ENCODE data around the gene PHC1.
"Not testable (repeated sequence)": the region's sequence is repeated elsewhere in the genome, so short reads cannot be mapped to it uniquely, and the experiment has no call there.

The PHC1 gene

DNA sequence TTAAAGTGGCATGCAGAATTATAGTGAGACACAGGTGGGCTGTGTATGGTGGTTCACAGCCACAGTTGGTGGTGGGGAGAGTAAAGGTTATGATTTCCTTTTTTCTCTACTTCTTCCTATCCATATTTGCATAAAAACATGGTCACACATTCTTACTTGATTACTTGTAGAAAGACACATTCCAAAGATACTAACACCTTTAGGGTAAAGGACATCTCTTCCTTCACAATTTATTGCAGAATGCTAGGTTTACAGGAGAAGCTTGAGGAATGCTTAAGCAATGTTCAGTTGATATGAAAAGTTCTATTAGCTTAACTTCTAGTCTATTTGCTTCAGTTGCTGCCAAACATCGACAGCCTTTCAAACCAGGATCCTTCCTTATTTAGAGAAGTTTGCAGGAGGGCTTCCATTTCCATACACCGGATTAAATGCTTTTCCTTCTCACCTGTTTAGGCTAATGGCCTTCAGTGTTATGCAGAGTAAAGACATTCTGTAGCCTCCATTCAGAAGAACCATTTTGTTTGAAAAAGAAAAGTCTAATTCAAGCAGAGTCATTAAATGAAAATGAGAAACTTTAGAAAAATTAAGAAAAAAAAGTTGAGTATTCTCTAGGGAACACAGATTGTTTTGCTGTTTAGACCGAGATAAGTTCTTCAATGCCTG is 2.6 kb upstream of the PHC1 start:
- no peak for DNase-seq

DNA sequence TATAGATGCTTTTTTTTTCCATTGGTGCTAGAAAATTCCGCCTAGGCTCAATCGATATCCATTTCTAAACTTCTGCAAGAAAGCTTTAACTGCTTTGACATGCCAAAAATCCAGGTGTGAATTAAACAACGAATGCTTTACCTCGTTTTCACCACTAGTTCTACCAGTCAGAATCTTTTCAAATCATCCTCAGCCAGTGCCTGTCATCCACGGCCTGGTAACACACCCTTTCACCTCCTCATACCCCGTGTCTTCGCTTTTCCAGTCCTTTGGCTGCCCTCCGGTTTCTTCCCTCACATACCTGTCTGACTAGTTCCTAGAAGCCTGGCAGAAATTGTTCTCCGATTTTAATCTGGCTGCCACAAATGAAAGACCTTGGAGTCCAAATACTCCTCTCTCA is 1.4 kb upstream of the PHC1 start:
- DNase-seq: peak; percentile 46

DNA sequence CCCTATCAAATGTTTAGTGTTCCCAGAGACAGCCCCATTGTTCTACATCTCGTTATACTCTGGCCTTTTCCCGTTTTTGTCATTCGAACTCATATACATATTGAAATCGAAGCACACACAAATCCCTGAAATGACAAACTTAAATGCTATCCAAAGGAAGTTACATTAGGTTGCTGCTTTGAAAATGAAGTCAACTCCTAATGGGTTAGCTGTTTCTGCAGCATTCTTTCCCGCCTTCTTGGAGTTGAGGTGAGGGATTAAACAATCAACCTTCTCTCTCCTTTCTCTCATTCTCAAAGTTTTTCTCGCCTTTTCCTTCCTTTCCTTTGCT is 642 bp upstream of the PHC1 start:
- no peak for DNase-seq

DNA sequence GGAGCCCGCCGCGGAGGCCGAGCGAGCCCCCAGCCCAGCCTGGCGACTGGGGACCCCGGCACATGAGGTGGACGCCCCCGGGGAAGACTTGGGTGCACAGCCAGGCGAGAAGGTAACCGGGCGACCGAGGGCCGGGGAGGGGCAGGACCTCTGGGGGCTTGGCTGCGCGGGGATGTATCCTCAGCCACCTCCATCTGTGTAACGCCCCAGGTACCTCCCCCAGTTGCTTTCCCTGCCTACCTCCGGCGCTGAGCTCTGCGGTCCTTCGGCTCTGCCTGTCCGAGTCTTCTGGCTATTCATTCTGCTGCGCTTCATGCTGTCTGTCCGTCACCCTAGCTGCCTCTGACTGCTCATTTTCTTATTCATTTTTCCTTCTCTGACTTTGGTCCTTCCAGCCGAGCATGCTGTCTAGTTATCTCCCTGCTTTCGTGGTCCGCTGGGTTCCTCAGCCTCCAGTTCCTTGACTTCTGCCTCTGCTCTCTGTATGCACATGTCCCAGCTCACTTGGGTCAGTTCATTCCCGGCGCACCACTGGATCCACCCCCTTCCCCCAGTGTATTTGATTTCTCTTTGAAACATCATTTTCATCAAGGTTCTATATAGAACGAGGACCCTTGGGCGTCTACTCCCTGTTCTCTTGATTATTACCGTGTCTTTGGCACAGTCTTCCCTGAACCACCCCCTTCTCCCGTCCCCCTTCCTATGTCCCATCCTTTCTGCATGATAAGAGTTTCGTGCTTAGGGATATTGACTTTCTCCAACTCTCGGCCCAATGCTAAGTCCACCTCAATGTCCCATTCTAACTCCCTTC is 612 bp downstream of the PHC1 start:
- peak; percentile 67 for DNase-seq

DNA sequence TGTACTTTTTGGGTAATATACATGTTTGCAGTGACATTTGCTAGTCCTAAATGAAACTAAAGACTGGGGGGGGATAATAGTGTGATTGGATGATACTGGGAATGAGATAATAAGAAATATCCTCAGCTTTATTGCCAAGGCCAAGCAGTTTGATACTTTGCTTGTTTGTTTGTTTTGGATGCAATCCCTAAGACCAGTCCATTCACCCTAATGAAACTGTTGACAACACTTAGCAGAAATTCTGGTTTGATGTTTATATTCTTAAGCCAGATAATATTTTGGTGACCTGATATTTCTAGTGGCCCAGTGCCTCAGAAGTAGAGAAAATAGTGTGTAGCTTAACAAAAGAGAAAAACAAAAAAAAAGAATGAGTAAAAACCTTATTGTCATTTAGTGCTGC is 1.8 kb downstream of the PHC1 start:
- no peak for DNase-seq

DNA sequence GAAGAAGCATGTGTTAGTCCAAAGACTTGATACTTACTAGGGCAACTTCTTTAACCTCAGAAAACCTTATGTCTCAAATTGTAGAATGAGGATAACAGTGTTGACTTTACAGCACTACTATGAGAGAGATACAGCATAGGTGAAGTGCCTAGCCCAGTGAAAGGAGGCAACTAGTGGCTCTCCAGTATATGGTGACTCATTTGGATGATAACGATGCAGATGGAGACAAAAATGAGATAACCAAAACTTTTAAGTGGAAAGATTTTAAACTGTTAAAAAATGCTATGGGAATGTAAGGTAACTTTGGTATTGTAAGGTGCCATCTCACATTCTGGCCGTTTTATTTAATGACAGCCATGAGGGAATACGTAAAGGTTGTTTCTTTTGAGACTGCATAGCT is 2.7 kb downstream of the PHC1 start:
- DNase-seq: no peak

DNA sequence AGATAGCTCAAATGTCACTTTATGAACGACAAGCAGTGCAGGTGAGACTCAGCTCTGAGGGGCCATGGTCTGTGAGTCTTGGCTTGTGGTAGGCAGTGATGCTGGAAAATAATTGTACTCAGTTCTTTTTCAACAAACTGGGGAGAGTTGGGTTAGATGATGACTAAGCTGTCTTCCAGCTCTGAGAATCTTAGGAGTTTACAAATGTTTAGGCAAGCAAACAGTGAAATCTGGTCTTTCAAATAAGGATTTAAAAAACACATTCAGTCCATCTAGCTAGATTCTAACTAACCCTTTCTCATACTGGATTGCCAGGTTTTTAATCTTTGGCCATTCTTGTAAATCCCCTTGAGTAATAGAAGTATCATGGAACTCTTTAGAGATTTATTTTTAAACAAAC is 3.4 kb downstream of the PHC1 start:
- DNase-seq: no peak

DNA sequence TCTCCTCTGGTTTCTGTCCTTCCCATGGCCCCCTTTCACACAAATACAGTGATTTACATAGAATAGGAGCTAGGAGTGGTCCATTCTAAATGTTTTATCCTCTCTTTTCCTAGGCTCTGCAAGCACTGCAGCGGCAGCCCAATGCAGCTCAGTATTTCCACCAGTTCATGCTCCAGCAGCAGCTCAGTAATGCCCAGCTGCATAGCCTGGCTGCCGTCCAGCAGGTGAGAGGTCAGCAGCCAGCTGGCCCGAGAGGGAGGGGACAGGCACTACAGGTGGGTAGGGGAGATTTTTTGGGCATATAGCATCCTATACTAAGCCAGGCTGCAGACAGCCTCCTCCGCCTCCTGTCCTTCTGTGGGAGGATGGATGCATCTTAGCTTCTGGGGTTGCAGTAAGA is 5.3 kb downstream of the PHC1 start:
- not testable (repeated sequence) for DNase-seq

DNA sequence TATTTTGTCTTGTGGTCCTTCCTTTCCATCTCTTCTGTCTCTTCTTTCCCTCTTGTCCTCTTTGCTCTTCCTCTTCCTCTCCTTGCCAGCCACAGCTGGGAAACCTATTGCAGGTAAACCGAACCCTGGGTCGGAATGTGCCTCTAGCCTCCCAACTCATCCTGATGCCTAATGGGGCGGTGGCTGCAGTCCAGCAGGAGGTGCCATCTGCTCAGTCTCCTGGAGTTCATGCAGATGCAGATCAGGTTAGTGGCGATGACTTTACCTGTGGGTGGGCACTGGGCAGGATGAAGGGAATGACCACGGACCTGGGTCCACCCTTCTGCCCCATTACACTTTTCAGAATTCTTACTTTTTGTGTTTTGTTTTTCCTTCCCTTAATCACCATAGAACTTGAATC is 8.2 kb downstream of the PHC1 start:
- no peak for DNase-seq

DNA sequence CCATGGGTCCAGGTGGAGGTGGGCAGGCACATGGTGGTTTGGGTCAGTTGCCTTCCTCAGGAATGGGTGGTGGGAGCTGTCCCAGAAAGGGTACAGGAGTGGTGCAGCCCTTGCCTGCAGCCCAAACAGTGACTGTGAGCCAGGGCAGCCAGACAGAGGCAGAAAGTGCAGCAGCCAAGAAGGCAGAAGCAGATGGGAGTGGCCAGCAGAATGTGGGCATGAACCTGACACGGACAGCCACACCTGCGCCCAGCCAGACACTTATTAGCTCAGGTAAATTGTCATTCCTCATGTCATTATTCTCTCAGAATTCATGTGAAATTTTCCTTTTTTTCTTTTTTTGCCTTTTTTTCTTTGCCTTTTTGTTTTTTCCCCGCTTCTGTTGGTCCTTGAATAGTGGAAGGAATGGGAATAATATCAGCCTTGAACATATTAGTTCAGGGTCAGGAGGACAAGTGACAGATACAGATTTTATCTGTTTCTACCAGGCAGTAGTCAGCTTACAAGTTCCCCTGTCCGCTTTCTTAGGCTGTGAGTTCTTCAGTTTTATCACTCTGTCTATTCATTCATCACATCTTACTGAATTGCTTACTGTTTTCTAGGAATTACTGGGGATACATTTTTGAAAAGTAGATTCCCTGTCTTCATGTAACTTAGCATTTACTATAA is 16.5 kb downstream of the PHC1 start:
- DNase-seq: not testable (repeated sequence)

DNA sequence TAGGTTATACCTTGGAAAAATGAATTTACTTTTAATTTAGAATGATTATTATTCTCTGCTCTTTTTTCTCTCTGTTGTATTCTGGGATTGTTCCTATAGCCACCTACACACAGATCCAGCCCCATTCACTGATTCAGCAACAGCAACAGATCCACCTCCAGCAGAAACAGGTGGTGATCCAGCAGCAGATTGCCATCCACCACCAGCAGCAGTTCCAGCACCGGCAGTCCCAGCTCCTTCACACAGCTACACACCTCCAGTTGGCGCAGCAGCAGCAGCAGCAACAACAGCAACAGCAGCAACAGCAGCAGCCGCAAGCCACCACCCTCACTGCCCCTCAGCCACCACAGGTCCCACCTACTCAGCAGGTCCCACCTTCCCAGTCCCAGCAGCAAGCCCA is 18.2 kb downstream of the PHC1 start:
- DNase-seq: not testable (repeated sequence)

DNA sequence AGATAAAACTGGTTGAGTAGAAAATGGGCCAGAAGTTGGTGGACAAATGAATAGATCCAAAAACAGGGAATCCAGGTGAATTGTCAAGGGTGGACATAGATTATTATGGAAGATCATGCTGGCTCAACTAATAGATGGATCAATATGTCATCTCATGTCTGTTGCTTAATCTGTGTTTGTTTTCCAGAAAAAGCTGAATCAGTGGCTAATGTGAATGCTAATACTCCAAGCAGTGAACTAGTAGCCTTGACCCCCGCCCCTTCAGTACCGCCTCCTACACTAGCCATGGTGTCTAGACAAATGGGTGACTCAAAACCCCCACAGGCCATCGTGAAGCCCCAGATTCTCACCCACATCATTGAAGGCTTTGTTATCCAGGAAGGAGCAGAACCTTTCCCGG is 19.8 kb downstream of the PHC1 start:
- DNase-seq: not testable (repeated sequence)

DNA sequence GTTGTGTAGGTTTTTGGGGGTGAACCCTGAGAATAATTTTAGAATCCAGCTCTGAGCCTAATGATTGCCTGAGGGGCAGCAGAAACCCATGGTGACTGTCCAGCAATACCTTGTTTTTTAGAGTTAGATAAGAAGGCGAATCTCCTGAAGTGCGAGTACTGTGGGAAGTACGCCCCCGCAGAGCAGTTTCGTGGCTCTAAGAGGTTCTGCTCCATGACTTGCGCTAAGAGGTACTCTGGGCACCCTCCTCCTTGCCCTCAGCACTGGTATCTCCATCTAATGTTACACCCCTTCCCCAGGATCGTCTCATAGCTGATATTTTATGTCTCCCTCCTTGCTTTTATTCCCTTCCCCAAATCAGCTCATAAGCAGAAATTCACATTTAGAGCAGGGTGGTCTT is 22.4 kb downstream of the PHC1 start:
- DNase-seq: no peak

DNA sequence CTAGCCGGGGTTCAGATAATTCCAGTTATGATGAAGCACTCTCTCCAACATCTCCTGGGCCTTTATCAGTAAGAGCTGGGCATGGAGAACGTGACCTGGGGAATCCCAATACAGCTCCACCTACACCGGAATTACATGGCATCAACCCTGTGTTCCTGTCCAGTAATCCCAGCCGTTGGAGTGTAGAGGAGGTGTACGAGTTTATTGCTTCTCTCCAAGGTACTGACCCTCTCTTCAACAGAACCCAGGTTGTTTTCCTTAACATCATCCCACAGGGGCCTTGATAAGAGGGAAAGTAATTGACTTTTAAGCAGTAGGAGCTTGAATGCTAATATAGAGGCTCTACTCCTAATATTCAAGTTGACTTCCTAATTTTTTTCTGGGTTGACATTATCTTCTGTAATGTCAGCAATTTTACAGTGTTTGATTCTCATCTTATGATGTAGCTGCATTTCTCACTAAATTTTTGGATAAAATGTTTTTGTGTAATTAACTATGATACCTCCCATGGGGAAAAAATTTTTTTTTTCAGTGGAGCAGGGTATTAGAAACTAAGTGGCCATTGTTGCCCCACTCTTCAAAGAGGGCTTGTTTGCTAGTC is 23.6 kb downstream of the PHC1 start:
- DNase-seq: not testable (repeated sequence)

DNA sequence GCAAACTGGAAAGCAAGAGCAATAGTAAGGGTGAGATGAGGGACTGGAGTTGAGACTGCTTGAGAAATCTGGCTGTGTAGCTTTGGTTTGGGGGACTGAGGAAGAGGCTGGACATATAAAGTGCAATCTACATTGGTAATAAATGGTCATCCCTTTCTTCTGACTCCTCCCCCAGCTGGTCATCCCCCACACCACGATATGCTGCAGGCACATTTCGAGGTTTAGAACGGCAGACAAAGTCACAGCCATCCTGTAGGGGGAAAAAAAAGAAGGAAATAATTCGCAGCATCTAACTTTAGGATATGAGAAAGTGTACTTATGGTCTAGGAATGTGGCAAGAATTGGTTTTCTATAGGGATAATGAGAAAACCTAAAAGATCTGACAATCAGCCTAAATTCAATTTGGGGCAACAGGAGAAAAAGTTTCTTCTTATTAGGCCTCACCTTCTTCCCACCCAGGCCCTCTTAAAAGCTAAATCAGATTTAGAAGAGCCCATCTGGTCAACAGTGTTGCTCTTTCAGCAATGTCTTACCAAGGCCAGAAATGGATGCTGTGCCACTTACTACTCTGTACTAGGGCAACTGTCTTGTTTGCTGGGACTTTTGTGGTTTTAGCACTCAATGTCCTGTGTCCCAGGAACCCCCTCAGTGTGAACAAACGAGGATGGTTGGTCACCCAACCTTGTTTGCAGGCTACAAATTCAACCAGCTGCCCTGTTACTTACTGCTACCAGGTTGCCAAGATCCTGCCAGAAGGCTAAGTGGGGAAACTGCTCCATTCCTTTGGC is 27.6 kb downstream of the PHC1 start:
- DNase-seq: no peak

DNA sequence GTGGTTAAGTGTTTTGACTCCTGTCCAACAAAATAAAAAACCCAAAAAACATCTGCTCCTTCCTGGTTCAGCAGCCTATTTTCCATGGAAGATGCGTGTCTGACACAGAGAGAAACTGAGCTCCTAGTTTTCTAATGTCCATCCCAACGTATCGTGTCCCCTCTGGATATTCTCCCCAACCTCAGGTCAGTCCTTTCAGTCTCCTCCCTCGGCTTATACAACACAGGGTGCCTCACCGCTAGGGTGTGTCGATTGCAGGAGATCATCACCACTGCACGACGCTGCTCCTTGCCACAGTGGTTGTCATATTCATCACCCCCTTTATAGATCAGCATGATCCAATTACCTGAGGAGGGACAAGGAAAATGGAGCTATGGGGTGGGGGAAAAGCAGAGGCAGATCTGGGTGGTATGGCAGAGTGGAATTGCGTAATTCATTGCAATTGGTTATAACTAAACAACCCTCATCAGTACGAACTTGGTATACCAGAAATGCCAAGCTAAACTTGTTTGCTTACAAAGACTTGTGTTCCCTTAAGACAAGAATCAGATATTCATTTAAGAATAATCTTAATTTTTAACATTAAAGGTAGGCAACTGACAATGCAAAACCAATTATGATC is 29.4 kb downstream of the PHC1 start:
- no peak for DNase-seq

DNA sequence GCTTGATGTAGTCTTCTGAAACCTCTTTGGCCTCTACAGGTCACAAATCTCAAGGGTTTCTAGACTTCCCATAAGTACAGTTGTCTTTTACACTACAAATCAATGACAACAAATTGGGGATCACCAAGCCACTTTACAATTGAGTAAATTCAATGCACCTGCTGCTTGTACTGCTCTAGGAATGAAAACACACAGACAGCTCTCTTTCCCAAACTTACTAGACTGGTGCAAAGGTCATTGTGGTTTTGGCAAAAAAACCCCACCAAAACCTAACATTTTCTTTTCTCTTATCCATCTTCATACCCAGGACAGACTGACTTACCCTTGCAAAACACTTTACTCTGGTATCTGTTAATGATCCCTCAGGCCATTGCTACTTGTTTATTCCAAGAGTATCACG is 32.4 kb downstream of the PHC1 start:
- DNase-seq: no peak

DNA sequence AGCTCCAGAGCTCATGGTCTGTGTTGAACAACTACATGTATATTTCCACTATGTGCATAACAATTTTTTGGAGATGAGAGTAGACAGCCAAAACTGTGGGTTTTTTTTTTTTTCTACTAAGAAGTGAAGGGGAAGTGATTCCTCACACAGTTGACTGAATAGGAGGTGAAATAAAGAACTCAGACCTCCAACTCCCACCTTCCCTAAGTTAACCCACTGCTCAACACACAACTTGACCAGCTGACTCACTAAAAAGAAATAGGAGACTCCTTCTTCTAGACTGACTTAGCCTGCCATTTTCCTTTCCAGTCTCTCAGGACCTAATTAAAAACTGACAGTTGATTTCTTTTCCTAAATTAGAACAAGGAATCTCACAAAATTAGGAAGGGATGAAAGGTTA is 33.4 kb downstream of the PHC1 start:
- DNase-seq: no peak

DNA sequence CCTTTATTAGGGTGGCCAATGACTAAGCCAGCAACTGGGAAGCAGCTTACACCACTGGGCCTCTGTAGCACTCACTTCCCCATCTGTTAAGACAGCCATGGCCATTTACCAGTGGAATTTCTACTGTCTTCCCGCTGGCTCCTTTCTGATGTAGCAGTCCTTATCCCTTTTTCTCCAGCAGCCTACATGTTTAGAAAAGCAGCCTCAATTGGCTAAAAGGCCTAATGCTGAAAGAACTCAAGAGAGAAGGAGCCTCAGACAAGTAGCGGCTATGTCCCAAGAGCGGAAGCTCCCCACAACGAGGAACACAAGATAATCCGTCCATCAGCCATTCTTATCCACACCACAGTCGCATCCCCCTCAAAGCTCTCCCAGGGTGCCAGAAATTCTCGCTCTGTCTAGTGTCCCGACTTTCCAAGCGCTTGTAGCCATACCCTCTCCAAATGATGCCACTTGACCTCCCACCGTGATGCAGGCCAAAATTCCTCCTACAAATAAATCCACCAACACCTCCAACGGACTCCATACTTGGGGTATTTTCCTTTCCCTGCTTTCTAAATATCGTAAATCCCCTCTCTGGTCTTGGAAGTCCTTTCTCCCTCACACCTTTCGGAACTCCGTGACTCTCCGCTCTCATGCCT is 34.5 kb downstream of the PHC1 start:
- DNase-seq: peak; percentile 21

DNA sequence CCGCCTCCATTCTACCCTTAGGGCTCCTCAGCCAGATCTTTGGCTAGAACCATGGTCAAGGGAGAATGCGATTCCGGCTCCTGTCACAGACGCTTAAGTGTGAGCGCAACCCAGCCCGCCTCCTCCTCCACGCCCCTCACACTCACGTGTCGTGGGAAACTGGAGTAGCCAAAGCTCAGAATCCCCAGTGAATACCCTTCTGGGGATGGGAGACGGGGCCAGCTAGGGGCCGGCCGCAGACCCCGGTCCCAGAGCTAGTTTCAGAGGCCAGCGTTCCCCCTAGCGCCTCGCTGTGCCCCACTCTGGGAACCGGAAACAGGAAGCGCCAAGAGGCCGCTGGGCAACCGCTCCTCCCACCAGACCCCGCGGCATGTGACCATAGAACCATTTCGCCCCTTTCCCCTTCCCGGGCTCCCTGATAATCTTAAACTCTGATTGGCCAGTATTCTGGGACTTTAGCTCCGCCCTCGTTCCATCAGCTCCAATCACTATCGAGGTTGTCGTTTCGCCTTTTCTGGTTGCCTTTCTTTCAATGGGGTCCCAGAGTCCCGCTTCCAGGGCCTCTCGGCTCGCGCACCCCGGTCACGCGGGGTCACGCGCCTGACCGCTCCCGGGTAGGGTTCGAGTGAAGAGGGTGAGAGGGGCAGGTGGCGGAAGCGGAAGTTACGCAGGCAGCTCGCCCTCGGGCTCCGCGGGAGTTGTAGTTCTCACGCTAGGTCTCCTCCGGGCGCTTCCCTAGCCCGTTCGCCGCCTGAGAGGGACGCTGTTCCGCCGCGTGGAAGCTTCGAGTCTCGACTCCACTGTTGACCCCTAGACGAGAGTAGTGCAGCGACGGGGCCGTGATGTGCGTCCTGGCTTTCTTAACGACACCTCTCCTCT is 35.3 kb downstream of the PHC1 start, which contains the start of gene M6PR:
Gene M6PR (minus strand): TSS at position 304 of the 879 bp plus-strand sequence. CDS start 3,241 bp downstream, outside the sequence.
- DNase-seq: peak; percentile 90

DNA sequence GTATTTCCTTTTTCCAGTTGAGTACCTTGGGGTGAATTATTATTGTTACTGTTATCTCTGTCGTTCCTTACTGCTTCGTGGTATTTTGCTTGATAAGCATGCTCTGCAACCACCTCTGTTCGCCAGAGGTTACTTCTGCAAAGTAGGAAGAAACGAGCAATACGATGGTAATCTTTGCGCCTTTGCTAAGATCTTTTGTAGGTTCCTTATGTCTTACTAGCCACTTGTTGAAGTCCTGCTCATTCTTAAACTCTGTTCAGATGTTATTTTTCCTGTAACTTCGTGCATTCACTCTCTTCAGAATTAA is 35.9 kb downstream of the PHC1 start:
- DNase-seq: no peak
